HS-5 (cell line): ENCODE results near the gene B4GALNT4.
"Not testable (repeated sequence)": the region's sequence is repeated elsewhere in the genome, so short reads cannot be mapped to it uniquely, and the experiment has no call there.

Experiments
- DNase-seq: peaks from one replicate; pipeline ENCODE4 v3.0.0-alpha.2; 2012; ENCODE audit warnings: low read depth

Gene B4GALNT4

GRCh38 chr11:420054-420910 is 51.0 kb downstream of the B4GALNT4 start:
- no peak for DNase-seq

GRCh38 chr11:420911-421321 is 51.6 kb downstream of the B4GALNT4 start:
- no peak for DNase-seq

GRCh38 chr11:422249-422656 is 53.0 kb downstream of the B4GALNT4 start:
- no peak for DNase-seq

GRCh38 chr11:424232-424631 is 54.9 kb downstream of the B4GALNT4 start:
- no peak for DNase-seq

GRCh38 chr11:424766-425165 is 55.5 kb downstream of the B4GALNT4 start:
- DNase-seq = not testable (repeated sequence)

GRCh38 chr11:425301-425700 is 56.0 kb downstream of the B4GALNT4 start:
- no peak for DNase-seq

GRCh38 chr11:426851-427250 is 57.6 kb downstream of the B4GALNT4 start:
- no peak for DNase-seq

GRCh38 chr11:428295-428694 is 59.0 kb downstream of the B4GALNT4 start:
- DNase-seq = no peak

- no peak for DNase-seq
Measured at GRCh38 chr11:429391-429790, 60.1 kb downstream of the B4GALNT4 start.

GRCh38 chr11:429931-430456 is 60.7 kb downstream of the B4GALNT4 start:
- no peak for DNase-seq
